ENCODE data around the gene TEX261.
A peak's percentile ranks its signal among the peaks of the same experiment; 100 is the strongest.

TEX261 gene

DNA sequence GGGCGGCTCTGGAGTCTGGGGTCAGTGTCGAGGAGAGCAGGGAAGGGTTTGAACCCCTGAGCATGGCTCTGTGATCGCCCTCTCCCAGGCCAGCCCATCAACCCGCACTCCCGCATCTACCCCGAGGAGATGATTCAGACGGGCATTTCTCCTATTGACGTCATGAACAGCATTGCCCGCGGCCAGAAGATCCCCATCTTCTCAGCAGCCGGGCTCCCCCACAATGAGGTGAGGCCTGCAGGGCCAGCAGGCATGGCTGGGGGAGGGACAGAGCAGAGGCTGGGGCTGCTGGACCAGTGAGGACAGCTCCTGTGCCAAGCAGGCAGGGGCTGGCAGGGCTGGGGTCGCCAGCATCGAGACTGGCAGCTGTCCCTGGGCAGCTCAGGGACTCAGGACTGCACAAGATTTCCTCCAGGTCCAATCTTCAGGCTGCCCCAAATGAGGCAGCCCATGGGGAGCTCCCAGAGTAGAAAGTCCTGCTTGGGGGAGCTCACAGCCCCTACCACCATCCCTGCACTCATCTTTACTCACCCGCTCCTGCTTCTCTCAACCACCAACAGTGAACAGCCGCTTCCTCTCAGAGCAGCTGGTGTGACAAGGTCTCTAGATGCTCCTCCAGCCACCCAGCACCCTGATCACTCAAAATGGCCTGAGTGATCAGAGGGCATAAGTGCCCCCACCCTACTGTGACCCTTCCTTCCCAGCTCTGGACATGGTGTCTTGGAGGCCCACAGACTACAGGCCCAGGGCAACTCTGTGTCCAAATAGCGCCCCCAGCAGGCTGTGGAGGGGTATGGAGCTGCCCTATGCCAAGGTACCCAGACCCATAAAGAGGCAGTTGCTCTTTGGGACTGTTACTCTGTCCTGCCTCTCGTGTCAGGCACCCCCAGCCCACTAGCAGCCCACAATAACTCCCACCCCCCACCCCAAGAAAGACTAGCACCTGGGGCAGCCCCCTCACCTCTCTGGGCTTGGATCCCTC is 34.5 kb downstream of the TEX261 start:
- no peaks in the 10 kb centered on the region for H3K36me3 ChIP-seq (ENCODE audit: control insufficient read depth in 1 of 2, insufficient read depth in 2 of 2, low read length in 2 of 2)
- peaks cover 7 to 15% of the 10 kb centered on the region in 2 donors for H3K27me3 ChIP-seq (ENCODE audit: control insufficient read depth in 1 of 2, insufficient read depth in 2 of 2, low read length in 2 of 2)
- no peak overlapping the region for H3K27ac ChIP-seq (ENCODE audit: low read depth, low read length)
- no peak overlapping the region for H3K9ac ChIP-seq (ENCODE audit: low read depth in 1 of 2, low read length in 2 of 2)
- peaks cover 4 to 10% of the 10 kb centered on the region in 2 donors for H3K4me1 ChIP-seq (ENCODE audit: control insufficient read depth in 1 of 2, insufficient read depth in 2 of 2, low read length in 2 of 2)
- no peaks in the 10 kb centered on the region for H3K9me3 ChIP-seq (ENCODE audit: control insufficient read depth in 1 of 2, low read length in 2 of 2)
- H3K4me3 ChIP-seq (ENCODE audit: low read depth in 1 of 2, low read length in 2 of 2) = no peak overlapping the region

DNA sequence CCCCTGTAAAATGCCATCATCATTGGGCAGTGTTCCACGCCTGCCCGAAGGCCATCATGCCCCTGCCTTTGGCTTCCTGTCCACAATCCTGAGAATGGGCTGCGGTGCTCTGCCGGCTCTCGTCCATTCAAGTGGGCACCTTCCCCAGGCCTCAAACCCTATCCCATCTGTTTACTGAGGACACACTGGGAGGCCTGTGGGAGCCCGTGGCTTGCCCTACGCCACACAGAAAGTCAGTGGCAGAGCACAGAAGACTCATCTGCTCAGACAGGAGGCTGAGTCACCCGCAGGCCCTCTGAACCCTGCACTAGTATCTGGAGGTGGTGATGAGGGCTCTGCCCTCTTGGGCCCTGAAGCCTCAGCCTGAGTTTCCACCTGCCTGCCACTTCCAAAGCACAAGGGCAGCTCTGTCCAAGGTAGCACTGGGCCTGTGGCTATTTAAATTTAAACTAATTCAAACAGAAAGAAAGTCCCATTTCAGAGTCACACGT is 35.4 kb downstream of the TEX261 start:
- H3K27me3 ChIP-seq (ENCODE audit: control insufficient read depth in 1 of 2, insufficient read depth in 2 of 2, low read length in 2 of 2) = peaks cover 12 to 15% of the 10 kb centered on the region in 2 donors
- H3K36me3 ChIP-seq (ENCODE audit: control insufficient read depth in 1 of 2, insufficient read depth in 2 of 2, low read length in 2 of 2) = no peaks in the 10 kb centered on the region
- H3K9ac ChIP-seq (ENCODE audit: low read depth in 1 of 2, low read length in 2 of 2) = no peak overlapping the region
- no peak overlapping the region for H3K4me3 ChIP-seq (ENCODE audit: low read depth in 1 of 2, low read length in 2 of 2)
- H3K4me1 ChIP-seq (ENCODE audit: control insufficient read depth in 1 of 2, insufficient read depth in 2 of 2, low read length in 2 of 2) = peaks cover 4 to 10% of the 10 kb centered on the region in 2 donors
- H3K9me3 ChIP-seq (ENCODE audit: control insufficient read depth in 1 of 2, low read length in 2 of 2) = no peaks in the 10 kb centered on the region
- H3K27ac ChIP-seq (ENCODE audit: low read depth, low read length) = no peak overlapping the region

DNA sequence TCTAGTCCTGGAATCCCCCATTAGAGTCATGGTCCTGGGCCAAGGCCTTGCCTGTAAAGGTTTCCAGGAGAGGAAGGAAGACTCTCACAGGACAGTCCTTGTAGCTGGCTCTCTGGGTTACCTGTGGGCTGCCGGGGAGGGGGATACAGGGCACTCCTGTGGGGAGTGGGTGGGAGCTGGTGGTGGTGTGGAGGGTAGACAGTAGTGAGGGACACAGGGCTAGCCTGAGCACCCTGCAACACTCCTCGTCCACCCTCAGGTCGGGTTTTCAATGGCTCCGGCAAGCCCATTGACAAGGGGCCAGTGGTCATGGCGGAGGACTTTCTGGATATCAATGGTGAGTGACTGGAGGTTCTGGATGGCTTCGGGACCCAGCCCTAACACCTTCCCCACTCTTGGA is 35.9 kb downstream of the TEX261 start:
- peaks cover 4 to 10% of the 10 kb centered on the region in 2 donors for H3K4me1 ChIP-seq (ENCODE audit: control insufficient read depth in 1 of 2, insufficient read depth in 2 of 2, low read length in 2 of 2)
- H3K9me3 ChIP-seq (ENCODE audit: control insufficient read depth in 1 of 2, low read length in 2 of 2) = no peaks in the 10 kb centered on the region
- H3K9ac ChIP-seq (ENCODE audit: low read depth in 1 of 2, low read length in 2 of 2) = no peak overlapping the region
- peaks cover 12% of the 10 kb centered on the region in 2 donors for H3K27me3 ChIP-seq (ENCODE audit: control insufficient read depth in 1 of 2, insufficient read depth in 2 of 2, low read length in 2 of 2)
- H3K27ac ChIP-seq (ENCODE audit: low read depth, low read length) = no peak overlapping the region
- no peak overlapping the region for H3K4me3 ChIP-seq (ENCODE audit: low read depth in 1 of 2, low read length in 2 of 2)
- no peaks in the 10 kb centered on the region for H3K36me3 ChIP-seq (ENCODE audit: control insufficient read depth in 1 of 2, insufficient read depth in 2 of 2, low read length in 2 of 2)

DNA sequence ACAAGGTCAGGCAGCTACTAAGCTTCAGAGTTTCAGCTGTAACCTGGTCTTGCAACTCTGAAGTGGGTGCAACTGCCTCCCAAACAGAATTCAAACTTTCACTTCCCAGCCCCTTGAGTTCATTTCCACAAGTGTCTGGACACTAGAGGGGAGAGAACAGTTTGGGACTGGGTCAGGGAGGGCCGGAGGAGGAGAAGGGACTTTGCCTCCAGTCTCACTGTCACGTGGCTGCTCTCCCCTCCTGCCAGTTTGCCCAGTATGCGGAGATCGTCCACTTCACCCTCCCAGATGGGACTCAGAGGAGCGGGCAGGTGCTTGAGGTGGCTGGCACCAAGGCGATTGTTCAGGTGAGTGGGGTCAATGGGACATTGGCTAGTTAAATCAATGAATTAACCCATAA is 36.9 kb downstream of the TEX261 start:
- Histone ChIP-seq H3K36me3 (ENCODE audit: control insufficient read depth in 1 of 2, insufficient read depth in 2 of 2, low read length in 2 of 2) (no peaks in the 10 kb centered on the region), H3K9ac (ENCODE audit: low read depth in 1 of 2, low read length in 2 of 2) (no peak overlapping the region), H3K9me3 (ENCODE audit: control insufficient read depth in 1 of 2, low read length in 2 of 2) (no peaks in the 10 kb centered on the region), H3K27me3 (ENCODE audit: control insufficient read depth in 1 of 2, insufficient read depth in 2 of 2, low read length in 2 of 2) (peaks cover 8 to 12% of the 10 kb centered on the region in 2 donors), H3K27ac (ENCODE audit: low read depth, low read length) (no peak overlapping the region), H3K4me1 (ENCODE audit: control insufficient read depth in 1 of 2, insufficient read depth in 2 of 2, low read length in 2 of 2) (peaks cover 4 to 10% of the 10 kb centered on the region in 2 donors), H3K4me3 (ENCODE audit: low read depth in 1 of 2, low read length in 2 of 2) (no peak overlapping the region)

DNA sequence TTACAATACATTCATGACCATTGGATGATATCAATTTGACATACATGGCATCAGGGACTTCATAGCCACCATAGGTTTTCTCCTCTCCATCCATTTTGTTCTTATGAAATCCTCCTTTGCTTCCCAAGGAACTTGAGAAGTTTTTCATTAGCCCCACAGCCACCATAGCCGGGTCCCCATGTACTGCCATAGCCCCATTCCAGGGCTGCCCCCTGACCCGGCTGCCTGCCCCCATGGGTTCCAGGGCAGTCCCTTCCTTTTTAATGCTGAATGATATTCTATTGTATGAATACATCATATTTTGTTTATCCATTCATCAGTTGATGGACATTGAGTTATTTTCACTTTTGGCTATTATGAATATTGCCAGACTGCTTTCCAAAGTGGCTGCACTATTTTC is 38.5 kb downstream of the TEX261 start:
- Histone ChIP-seq H3K4me1 (ENCODE audit: control insufficient read depth in 1 of 2, insufficient read depth in 2 of 2, low read length in 2 of 2) (peaks cover 4 to 10% of the 10 kb centered on the region in 2 donors), H3K9ac (ENCODE audit: low read depth in 1 of 2, low read length in 2 of 2) (no peak overlapping the region), H3K36me3 (ENCODE audit: control insufficient read depth in 1 of 2, insufficient read depth in 2 of 2, low read length in 2 of 2) (no peaks in the 10 kb centered on the region), H3K4me3 (ENCODE audit: low read depth in 1 of 2, low read length in 2 of 2) (no peak overlapping the region), H3K27ac (ENCODE audit: low read depth, low read length) (no peak overlapping the region), H3K27me3 (ENCODE audit: control insufficient read depth in 1 of 2, insufficient read depth in 2 of 2, low read length in 2 of 2) (peaks cover 5 to 8% of the 10 kb centered on the region in 2 donors), H3K9me3 (ENCODE audit: control insufficient read depth in 1 of 2, low read length in 2 of 2) (no peaks in the 10 kb centered on the region)

DNA sequence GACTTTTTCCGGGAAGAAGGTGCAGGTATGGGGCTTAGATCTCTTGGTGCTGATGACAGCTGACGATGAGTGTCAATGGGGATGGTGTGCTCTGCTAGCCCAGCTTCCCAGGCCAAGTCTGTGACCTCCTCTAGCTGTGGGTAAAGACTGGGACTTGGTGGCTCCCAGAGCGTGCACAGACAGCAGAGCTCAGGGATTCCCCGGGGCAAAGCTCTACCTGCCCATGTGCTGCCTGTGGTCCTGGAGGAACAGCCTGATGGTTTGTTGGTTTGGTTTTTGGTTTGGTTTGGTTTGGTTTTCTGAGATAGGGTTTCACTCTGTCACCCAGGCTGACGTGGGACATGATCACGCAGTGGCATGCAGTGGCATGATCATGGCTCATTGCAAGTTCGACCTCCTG is 39.8 kb downstream of the TEX261 start:
- Histone ChIP-seq H3K27me3 (ENCODE audit: control insufficient read depth in 1 of 2, insufficient read depth in 2 of 2, low read length in 2 of 2) (peaks cover 5 to 8% of the 10 kb centered on the region in 2 donors), H3K4me3 (ENCODE audit: low read depth in 1 of 2, low read length in 2 of 2) (no peak overlapping the region), H3K9me3 (ENCODE audit: control insufficient read depth in 1 of 2, low read length in 2 of 2) (no peaks in the 10 kb centered on the region), H3K36me3 (ENCODE audit: control insufficient read depth in 1 of 2, insufficient read depth in 2 of 2, low read length in 2 of 2) (no peaks in the 10 kb centered on the region), H3K27ac (ENCODE audit: low read depth, low read length) (no peak overlapping the region), H3K4me1 (ENCODE audit: control insufficient read depth in 1 of 2, insufficient read depth in 2 of 2, low read length in 2 of 2) (peaks cover 4 to 10% of the 10 kb centered on the region in 2 donors), H3K9ac (ENCODE audit: low read depth in 1 of 2, low read length in 2 of 2) (no peak overlapping the region)

DNA sequence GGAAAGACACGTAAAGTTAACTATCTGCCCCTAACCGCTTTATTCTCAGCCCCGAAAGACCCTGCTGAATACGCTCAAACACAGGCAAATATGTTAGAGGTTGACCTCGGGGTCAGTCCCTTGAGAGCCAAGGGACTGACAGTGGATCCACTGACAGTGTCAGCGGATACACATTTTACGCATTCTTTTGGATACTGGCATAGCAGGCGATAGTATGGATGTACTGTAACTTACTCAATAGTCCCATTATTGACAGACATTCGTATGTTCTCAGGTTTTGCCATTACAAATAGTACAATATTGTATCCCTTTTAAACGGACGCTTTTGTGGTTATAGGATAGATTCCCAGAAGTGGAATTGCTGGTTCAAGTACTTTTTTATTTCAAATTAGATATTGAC is 45.6 kb downstream of the TEX261 start:
- no peak overlapping the region for H3K27ac ChIP-seq (ENCODE audit: low read depth, low read length)
- H3K4me3 ChIP-seq (ENCODE audit: low read depth in 1 of 2, low read length in 2 of 2) = no peak overlapping the region
- peaks cover 2 to 3% of the 10 kb centered on the region in 2 donors for H3K4me1 ChIP-seq (ENCODE audit: control insufficient read depth in 1 of 2, insufficient read depth in 2 of 2, low read length in 2 of 2)
- peaks cover 16 to 21% of the 10 kb centered on the region in 2 donors for H3K27me3 ChIP-seq (ENCODE audit: control insufficient read depth in 1 of 2, insufficient read depth in 2 of 2, low read length in 2 of 2)
- no peaks in the 10 kb centered on the region for H3K36me3 ChIP-seq (ENCODE audit: control insufficient read depth in 1 of 2, insufficient read depth in 2 of 2, low read length in 2 of 2)
- H3K9me3 ChIP-seq (ENCODE audit: control insufficient read depth in 1 of 2, low read length in 2 of 2) = no peaks in the 10 kb centered on the region
- H3K9ac ChIP-seq (ENCODE audit: low read depth in 1 of 2, low read length in 2 of 2) = no peak overlapping the region

DNA sequence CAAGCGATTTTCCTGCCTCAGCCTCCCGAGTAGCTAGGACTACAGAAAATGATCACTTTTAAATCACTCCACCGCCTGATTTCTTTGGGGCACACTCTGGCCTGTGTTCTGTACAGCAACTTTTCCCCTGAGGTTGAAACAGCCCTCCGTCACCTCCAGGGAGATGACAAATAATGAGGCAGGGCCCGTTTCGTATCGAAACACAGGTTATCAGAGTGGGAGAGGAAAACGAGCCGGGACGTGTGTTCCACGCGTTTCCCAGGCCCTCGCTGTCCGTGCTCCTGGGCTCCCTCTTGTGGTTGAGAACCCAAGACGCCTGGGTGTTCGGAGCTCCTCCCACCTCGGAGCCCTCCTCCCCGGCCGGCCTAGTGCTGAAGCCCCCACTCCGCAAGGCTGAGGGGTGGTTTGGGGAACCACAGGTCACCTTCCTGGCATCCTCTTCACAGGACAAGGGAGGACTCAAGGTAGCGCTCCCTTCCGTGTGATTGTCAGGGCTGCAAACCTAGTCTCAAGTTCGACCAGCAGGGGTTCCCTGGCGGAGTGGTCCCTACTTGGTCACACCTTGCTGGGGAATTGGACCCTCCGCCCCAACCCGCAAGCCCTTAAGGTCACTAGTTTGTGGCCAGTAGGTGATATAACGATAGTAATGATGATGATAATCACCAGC is 46.2 kb downstream of the TEX261 start:
- H3K9ac ChIP-seq (ENCODE audit: low read depth in 1 of 2, low read length in 2 of 2) = peak overlapping the region in 1 of 2 donors; percentile 39
- no peak overlapping the region for H3K27ac ChIP-seq (ENCODE audit: low read depth, low read length)
- no peaks in the 10 kb centered on the region for H3K36me3 ChIP-seq (ENCODE audit: control insufficient read depth in 1 of 2, insufficient read depth in 2 of 2, low read length in 2 of 2)
- peaks cover 16 to 21% of the 10 kb centered on the region in 2 donors for H3K27me3 ChIP-seq (ENCODE audit: control insufficient read depth in 1 of 2, insufficient read depth in 2 of 2, low read length in 2 of 2)
- peaks cover 2 to 3% of the 10 kb centered on the region in 2 donors for H3K4me1 ChIP-seq (ENCODE audit: control insufficient read depth in 1 of 2, insufficient read depth in 2 of 2, low read length in 2 of 2)
- H3K9me3 ChIP-seq (ENCODE audit: control insufficient read depth in 1 of 2, low read length in 2 of 2) = no peaks in the 10 kb centered on the region
- peak overlapping the region; percentile 47 to 61 for H3K4me3 ChIP-seq (ENCODE audit: low read depth in 1 of 2, low read length in 2 of 2)

DNA sequence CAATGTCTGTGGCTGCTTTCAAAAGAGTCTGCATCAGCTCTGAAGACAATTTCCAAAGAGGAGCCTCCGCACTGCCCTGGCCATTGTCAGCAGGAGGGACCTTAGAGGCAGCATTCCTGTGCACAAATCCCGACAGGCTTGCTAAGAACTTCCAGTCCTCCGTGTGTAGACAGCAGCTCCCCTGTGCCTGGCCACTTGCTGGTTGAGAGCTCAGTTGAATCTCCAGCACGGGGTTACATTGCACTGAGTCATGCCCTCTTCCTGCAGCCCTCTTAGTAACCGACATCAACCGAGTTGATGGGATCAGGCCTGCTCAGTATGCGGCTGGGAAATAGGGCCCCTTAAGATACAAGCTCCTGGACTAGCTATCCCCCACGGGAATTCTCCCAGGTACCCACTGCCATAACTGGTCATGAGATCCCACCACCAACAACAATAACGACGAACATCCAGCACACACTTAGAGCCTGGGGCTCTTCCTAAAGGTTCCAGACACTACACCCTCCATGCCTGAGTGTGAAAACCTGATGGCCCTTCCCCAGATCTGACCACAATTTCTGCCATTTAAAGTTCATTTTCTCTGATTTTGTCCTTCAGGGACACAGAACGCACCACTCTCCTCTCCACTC is 47.0 kb downstream of the TEX261 start:
- Histone ChIP-seq H3K4me3 (ENCODE audit: low read depth in 1 of 2, low read length in 2 of 2) (no peak overlapping the region), H3K9me3 (ENCODE audit: control insufficient read depth in 1 of 2, low read length in 2 of 2) (no peaks in the 10 kb centered on the region), H3K27ac (ENCODE audit: low read depth, low read length) (no peak overlapping the region), H3K4me1 (ENCODE audit: control insufficient read depth in 1 of 2, insufficient read depth in 2 of 2, low read length in 2 of 2) (peaks cover 2 to 3% of the 10 kb centered on the region in 2 donors), H3K36me3 (ENCODE audit: control insufficient read depth in 1 of 2, insufficient read depth in 2 of 2, low read length in 2 of 2) (no peaks in the 10 kb centered on the region), H3K9ac (ENCODE audit: low read depth in 1 of 2, low read length in 2 of 2) (no peak overlapping the region), H3K27me3 (ENCODE audit: control insufficient read depth in 1 of 2, insufficient read depth in 2 of 2, low read length in 2 of 2) (peaks cover 16 to 21% of the 10 kb centered on the region in 2 donors)

Measured in duodenal mucosa (tissue), 2 donors.